Dermis lymphatic vessel endothelial cell (primary cell): Measurements from ENCODE around the gene KCNMB3. TPM values are rescaled to one million over a fixed set of nuclear protein-coding genes. Genes with fewer than 3 reads are reported as not detected.

ENCODE experiments used
- total RNA-seq: library from RNA; depleted of rRNA; stranded (reverse); fragments of >200 nt; gene quantifications from 2 replicates; pipeline ENCODE4 v1.2.1, GENCODE V29; 2014

The KCNMB3 gene
- 2.6 and 2.9 TPM in 2 replicates for total RNA-seq

GRCh38 chr3:179250803-179251476 lies at the start of gene KCNMB3:
KCNMB3 (minus strand) TSS chr3:179251114; CDS start chr3:179250990, 124 bp downstream.

Other genes starting within 250 kb of the KCNMB3 start
- 16.1 and 25.2 TPM in 2 replicates for gene ZMAT3, start 179.3 kb downstream of the KCNMB3 start, total RNA-seq
- gene PIK3CA, start 102.8 kb downstream of the KCNMB3 start, total RNA-seq, result 26.7 and 39.4 TPM in 2 replicates
- 34.7 and 44.2 TPM in 2 replicates for gene ZNF639, start 71.9 kb upstream of the KCNMB3 start, total RNA-seq
- gene MFN1, start 96.6 kb upstream of the KCNMB3 start, total RNA-seq, result 37.7 and 50.9 TPM in 2 replicates
- gene GNB4, start 200.4 kb upstream of the KCNMB3 start, total RNA-seq, result 75.2 and 83.8 TPM in 2 replicates